Chondrocyte (in vitro differentiated cells): ENCODE measurements around the gene FLOT1. TPM values are rescaled to one million over a fixed set of nuclear protein-coding genes. Genes with fewer than 3 reads are reported as not detected.
A peak's percentile ranks its signal among the peaks of the same experiment; 100 is the strongest.

Source experiments
- DNase-seq: peaks from one replicate; pipeline ENCODE4 v3.0.0; 2021; ENCODE audit warnings: mixed read lengths, low spot score
- H3K27ac Mint-ChIP-seq: one replicate; pipeline ENCODE4 v1.8.0; 2021; ENCODE audit warnings: mild to moderate bottlenecking, moderate library complexity, mixed read lengths; ENCODE audit not compliant: unreplicated experiment
- H3K27me3 Mint-ChIP-seq: 2 replicates; pipeline ENCODE4 v1.8.0; 2021; ENCODE audit warnings: low read depth, mixed read lengths
- H3K36me3 Mint-ChIP-seq: 2 replicates; pipeline ENCODE4 v1.8.0; 2021; ENCODE audit warnings: low read depth, mixed read lengths
- H3K4me1 Mint-ChIP-seq: 2 replicates; pipeline ENCODE4 v1.8.0; 2021; ENCODE audit warnings: low read depth, mild to moderate bottlenecking, mixed read lengths
- H3K4me3 Mint-ChIP-seq: one replicate; pipeline ENCODE4 v1.8.0; 2021; ENCODE audit warnings: mild to moderate bottlenecking, moderate library complexity, mixed read lengths; ENCODE audit not compliant: unreplicated experiment
- H3K9me3 Mint-ChIP-seq: 2 replicates; pipeline ENCODE4 v1.8.0; 2021; ENCODE audit warnings: low read depth, mixed read lengths
- long read RNA-seq: library from polyadenylated mRNA; stranded (forward); transcript quantifications from one replicate; pipeline ENCODE4 v2.0.0, GENCODE V29; 2021
- total RNA-seq: library from RNA; stranded (reverse); gene quantifications from 3 replicates; pipeline ENCODE4 v1.2.1, GENCODE V29; 2021
- TF ChIP-seq, protein P1 (sequence below): fragments of 200-600 bp; sonication (generic); IDR thresholded peaks from 2 replicates; pipeline ENCODE4 v1.5.0; 2021; ENCODE audit warnings: antibody characterized with exemption, mild to moderate bottlenecking, moderate library complexity

The FLOT1 gene, protein sequence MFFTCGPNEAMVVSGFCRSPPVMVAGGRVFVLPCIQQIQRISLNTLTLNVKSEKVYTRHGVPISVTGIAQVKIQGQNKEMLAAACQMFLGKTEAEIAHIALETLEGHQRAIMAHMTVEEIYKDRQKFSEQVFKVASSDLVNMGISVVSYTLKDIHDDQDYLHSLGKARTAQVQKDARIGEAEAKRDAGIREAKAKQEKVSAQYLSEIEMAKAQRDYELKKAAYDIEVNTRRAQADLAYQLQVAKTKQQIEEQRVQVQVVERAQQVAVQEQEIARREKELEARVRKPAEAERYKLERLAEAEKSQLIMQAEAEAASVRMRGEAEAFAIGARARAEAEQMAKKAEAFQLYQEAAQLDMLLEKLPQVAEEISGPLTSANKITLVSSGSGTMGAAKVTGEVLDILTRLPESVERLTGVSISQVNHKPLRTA
- total RNA-seq, result 66.8 to 72.7 TPM (median 69.1 TPM) in 3 replicates
- long read RNA-seq, transcript FLOT1-201 (13 exons, 1,912 nt), result major isoform, 94 of 206 reads
- long read RNA-seq, partial matches to known transcripts, result 70 of 206 reads
- long read RNA-seq, other reads (novel, unspliced or antisense), result 41 of 206 reads

DNA sequence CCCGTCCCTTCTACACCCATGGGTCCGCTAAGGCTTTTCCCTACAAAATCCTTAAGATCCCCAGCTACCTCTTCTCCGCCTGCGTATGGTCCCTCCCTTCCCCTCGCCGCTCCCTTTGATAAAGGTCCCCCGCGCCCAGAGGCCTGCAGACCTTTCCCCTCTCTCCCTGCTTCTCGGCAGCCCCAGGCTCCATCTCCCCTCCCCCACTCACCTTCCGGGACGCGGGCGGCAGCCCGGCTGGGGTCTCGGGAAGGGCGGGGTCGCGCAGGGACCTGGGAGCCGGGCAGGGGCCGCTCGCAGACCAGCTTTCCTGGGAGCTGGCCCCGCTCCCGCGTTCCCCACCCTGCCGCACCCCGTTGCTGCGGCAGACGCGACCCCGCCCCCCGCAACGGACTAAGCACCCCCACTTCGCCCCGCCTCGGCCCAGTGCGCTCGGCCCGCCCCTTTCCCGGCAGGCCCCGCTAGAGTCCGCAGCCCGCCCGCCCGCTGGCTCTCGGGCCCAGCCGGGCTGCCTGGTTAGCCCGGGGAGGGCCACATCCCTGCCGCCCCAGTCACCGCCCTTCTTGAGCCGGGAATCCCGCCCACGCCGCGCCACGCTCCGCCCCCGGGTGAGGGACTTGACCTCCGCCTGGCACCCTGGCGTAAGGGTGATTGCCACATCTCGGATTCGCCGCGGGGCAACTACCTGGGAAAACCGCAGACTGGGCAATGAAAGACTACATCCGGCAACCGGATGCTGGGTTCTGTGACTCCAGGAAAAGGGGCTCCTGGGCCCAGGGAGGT, at the start of gene FLOT1:
Gene FLOT1, minus strand, starts transcription at position 372 of the 783 bp plus-strand sequence. CDS start 498 bp downstream, outside the sequence.
- Mint-ChIP-seq H3K9me3 (no peaks in the 10 kb centered on the region), H3K4me3 (peak within 1 kb of the TSS; percentile 93), H3K27me3 (no peaks in the 10 kb centered on the region), H3K36me3 (peaks cover 25% of the 10 kb centered on the region), H3K27ac (peak within 1 kb of the TSS; percentile 93), H3K4me1 (peaks cover 59% of the 10 kb centered on the region)
- DNase-seq, result peak; percentile 97
- TF ChIP-seq, protein P1, sequence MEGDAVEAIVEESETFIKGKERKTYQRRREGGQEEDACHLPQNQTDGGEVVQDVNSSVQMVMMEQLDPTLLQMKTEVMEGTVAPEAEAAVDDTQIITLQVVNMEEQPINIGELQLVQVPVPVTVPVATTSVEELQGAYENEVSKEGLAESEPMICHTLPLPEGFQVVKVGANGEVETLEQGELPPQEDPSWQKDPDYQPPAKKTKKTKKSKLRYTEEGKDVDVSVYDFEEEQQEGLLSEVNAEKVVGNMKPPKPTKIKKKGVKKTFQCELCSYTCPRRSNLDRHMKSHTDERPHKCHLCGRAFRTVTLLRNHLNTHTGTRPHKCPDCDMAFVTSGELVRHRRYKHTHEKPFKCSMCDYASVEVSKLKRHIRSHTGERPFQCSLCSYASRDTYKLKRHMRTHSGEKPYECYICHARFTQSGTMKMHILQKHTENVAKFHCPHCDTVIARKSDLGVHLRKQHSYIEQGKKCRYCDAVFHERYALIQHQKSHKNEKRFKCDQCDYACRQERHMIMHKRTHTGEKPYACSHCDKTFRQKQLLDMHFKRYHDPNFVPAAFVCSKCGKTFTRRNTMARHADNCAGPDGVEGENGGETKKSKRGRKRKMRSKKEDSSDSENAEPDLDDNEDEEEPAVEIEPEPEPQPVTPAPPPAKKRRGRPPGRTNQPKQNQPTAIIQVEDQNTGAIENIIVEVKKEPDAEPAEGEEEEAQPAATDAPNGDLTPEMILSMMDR, result peak; percentile 8

DNA sequence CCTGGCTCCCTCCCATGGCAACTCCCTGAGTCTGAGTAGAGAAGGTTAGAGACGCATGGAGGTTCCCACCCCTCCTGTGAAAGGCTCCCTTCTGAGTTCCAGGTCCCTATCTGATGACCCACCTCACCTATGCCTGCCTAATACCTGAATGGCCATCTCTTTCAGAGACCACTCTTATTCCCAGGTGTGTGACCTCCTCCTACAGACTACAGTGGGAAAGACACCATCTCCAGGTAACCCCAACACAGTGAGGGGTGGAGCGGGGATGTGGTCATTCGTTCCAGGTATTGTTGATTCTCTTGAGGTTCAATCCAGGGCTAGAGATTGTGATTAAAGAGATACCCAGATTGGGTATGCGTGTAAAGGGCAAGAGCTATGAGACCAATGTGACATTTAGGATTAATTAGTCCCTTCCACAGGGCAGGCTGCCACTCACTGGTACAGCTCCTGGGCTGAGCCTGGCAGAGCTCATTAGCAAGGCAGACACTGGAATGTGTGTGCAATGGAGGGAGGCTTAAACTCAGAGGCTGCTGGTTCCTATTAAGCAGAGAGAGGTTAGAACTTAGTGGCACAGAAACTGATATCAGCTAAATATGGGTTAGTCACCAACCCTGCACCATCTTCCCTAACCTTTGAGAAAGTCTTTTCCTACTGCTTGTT, 48.4 kb upstream of the FLOT1 start:
- peaks cover 30% of the 10 kb centered on the region for H3K4me1 Mint-ChIP-seq
- TF ChIP-seq, protein P1, result no peak
- no peaks in the 10 kb centered on the region for H3K36me3 Mint-ChIP-seq
- no peak for DNase-seq
- no peaks in the 10 kb centered on the region for H3K27me3 Mint-ChIP-seq
- no peak overlapping the region for H3K4me3 Mint-ChIP-seq
- H3K27ac Mint-ChIP-seq, result no peak overlapping the region
- no peaks in the 10 kb centered on the region for H3K9me3 Mint-ChIP-seq

DNA sequence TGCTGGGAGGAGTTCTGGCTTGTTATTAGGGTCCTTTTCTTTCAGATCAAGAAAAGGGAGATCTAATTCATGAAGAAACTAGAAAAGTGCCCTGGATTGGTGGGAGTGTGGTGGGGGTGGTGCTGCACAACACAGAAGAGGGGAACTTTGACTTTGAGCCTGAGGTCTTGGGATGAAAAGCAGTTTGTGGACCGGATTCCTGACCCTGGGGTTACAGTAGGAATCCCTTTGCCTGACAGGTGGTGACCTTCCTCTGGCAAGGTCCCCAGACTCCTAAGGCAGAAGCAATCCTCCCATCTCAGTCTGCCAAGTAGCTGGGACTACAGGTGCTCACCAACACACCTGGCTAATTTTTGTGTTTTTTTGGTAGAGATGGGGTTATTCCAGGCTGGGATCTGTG, 47.1 kb upstream of the FLOT1 start:
- Mint-ChIP-seq H3K27me3 (no peaks in the 10 kb centered on the region), H3K4me3 (no peak overlapping the region), H3K4me1 (peaks cover 30% of the 10 kb centered on the region), H3K9me3 (peaks cover 3% of the 10 kb centered on the region), H3K36me3 (peaks cover 1% of the 10 kb centered on the region), H3K27ac (no peak overlapping the region)
- TF ChIP-seq, protein P1, result no peak
- no peak for DNase-seq

GRCh38 chr6:30787954-30788353, 45.5 kb upstream of the FLOT1 start:
- no peak for DNase-seq
- H3K36me3 Mint-ChIP-seq, result peaks cover 1% of the 10 kb centered on the region
- TF ChIP-seq, protein P1, result no peak
- peaks cover 22% of the 10 kb centered on the region for H3K4me1 Mint-ChIP-seq
- H3K9me3 Mint-ChIP-seq, result peaks cover 3% of the 10 kb centered on the region
- H3K4me3 Mint-ChIP-seq, result no peak overlapping the region
- H3K27ac Mint-ChIP-seq, result no peak overlapping the region
- H3K27me3 Mint-ChIP-seq, result no peaks in the 10 kb centered on the region
